GM21737 (cell line): ENCODE data around the gene PLXNA2.

ENCODE experiments used
- ATAC-seq: cut with Tn5 transposase; IDR thresholded peaks from one replicate; pipeline ENCODE4 v1.9.1; 2021; ENCODE audit warnings: mild to moderate bottlenecking, moderate library complexity; ENCODE audit not compliant: unreplicated experiment

The PLXNA2 gene

GRCh38 chr1:208006258-208006920, 237.8 kb downstream of the PLXNA2 start:
- no peak for ATAC-seq

- ATAC-seq = no peak
Measured at GRCh38 chr1:208004851-208005250, 239.3 kb downstream of the PLXNA2 start.

GRCh38 chr1:208003241-208003640, 240.9 kb downstream of the PLXNA2 start:
- no peak for ATAC-seq

GRCh38 chr1:208002672-208003071, 241.5 kb downstream of the PLXNA2 start:
- no peak for ATAC-seq

GRCh38 chr1:208002078-208002477, 242.1 kb downstream of the PLXNA2 start:
- no peak for ATAC-seq

- no peak for ATAC-seq
Measured at GRCh38 chr1:208000504-208000903, 243.7 kb downstream of the PLXNA2 start.

- no peak for ATAC-seq
Measured at GRCh38 chr1:207999972-208000371, 244.2 kb downstream of the PLXNA2 start.

GRCh38 chr1:207999274-207999915, 244.8 kb downstream of the PLXNA2 start:
- no peak for ATAC-seq

- no peak for ATAC-seq
Measured at GRCh38 chr1:207998691-207999090, 245.5 kb downstream of the PLXNA2 start.

GRCh38 chr1:207997486-207998268, 246.5 kb downstream of the PLXNA2 start:
- no peak for ATAC-seq

GRCh38 chr1:207996636-207997035, 247.5 kb downstream of the PLXNA2 start:
- no peak for ATAC-seq

- no peak for ATAC-seq
Measured at GRCh38 chr1:207995576-207995975, 248.6 kb downstream of the PLXNA2 start.

GRCh38 chr1:207993477-207994445, 250.4 kb downstream of the PLXNA2 start:
- no peak for ATAC-seq

- no peak for ATAC-seq
Measured at GRCh38 chr1:207992677-207993236, 251.4 kb downstream of the PLXNA2 start.

- ATAC-seq = no peak
Measured at GRCh38 chr1:207991583-207992026, 252.6 kb downstream of the PLXNA2 start.

- ATAC-seq = no peak
Measured at GRCh38 chr1:207990876-207991582, 253.2 kb downstream of the PLXNA2 start.

GRCh38 chr1:207990455-207990854, 253.7 kb downstream of the PLXNA2 start:
- no peak for ATAC-seq

- ATAC-seq = no peak
Measured at GRCh38 chr1:207988326-207989165, 255.6 kb downstream of the PLXNA2 start.

- no peak for ATAC-seq
Measured at GRCh38 chr1:207987164-207987563, 257.0 kb downstream of the PLXNA2 start.
